Parathyroid adenoma (tissue), 2 donors: ENCODE measurements around the gene F7.

Experiments used
- H2AFZ ChIP-seq: fragments of 300-600 bp; sonication (generic); one replicate; pipeline ENCODE4 v1.7.0; 2017; ENCODE audit warnings: antibody characterized with exemption, mild to moderate bottlenecking
- H3K27ac ChIP-seq: fragments of 300-600 bp; sonication (generic); one replicate; pipeline ENCODE4 v1.7.0; 2017
- H3K27me3 ChIP-seq: fragments of 300-600 bp; sonication (generic); one replicate; pipeline ENCODE4 v1.7.0; 2017; ENCODE audit warnings: low read length; ENCODE audit not compliant: control insufficient read depth, insufficient read depth
- H3K36me3 ChIP-seq: fragments of 300-600 bp; sonication (generic); one replicate; pipeline ENCODE4 v1.7.0; 2017; ENCODE audit warnings: low read length; ENCODE audit not compliant: control insufficient read depth, insufficient read depth
- H3K4me1 ChIP-seq: fragments of 300-600 bp; sonication (generic); one replicate; pipeline ENCODE4 v1.7.0; 2017; ENCODE audit warnings: control low read depth
- H3K4me2 ChIP-seq: fragments of 300-600 bp; sonication (generic); one replicate; pipeline ENCODE4 v1.7.0; 2017; ENCODE audit warnings: low read length
- H3K4me3 ChIP-seq: fragments of 300-600 bp; sonication (generic); one replicate; pipeline ENCODE4 v1.7.0; 2017; ENCODE audit warnings: low read depth, low read length
- H3K79me2 ChIP-seq: fragments of 300-600 bp; sonication (generic); one replicate; pipeline ENCODE4 v1.7.0; 2017; ENCODE audit warnings: control low read depth
- H3K9ac ChIP-seq: fragments of 300-600 bp; sonication (generic); one replicate; pipeline ENCODE4 v1.7.0; 2017; ENCODE audit warnings: mild to moderate bottlenecking
- H3K9me3 ChIP-seq: fragments of 300-600 bp; sonication (generic); one replicate; pipeline ENCODE4 v1.7.0; 2017; ENCODE audit warnings: low read length; ENCODE audit not compliant: control insufficient read depth
- CTCF ChIP-seq: fragments of 300-600 bp; sonication (generic); IDR thresholded peaks from one replicate; pipeline ENCODE4 v1.7.0; 2017; ENCODE audit warnings: antibody characterized with exemption, mild to moderate bottlenecking
- donor health status: primary hyperparathyroidism.

F7 gene

GRCh38 chr13:113157206-113157928, 51.8 kb downstream of the F7 start:
- Histone ChIP-seq H3K4me3 (no peak overlapping the region), H3K9me3 (no peaks in the 10 kb centered on the region), H3K4me1 (no peaks in the 10 kb centered on the region), H2AFZ (no peak overlapping the region), H3K79me2 (no peaks in the 10 kb centered on the region), H3K4me2 (no peak overlapping the region), H3K27ac (no peak overlapping the region), H3K36me3 (no peaks in the 10 kb centered on the region), H3K27me3 (no peaks in the 10 kb centered on the region), H3K9ac (no peak overlapping the region)
- TF ChIP-seq CTCF, result no peak

- Histone ChIP-seq H3K4me3 (no peak within 1 kb of the TSS), H3K4me1 (no peaks in the 10 kb centered on the region), H3K9me3 (no peaks in the 10 kb centered on the region), H3K36me3 (no peaks in the 10 kb centered on the region), H3K79me2 (no peaks in the 10 kb centered on the region), H3K4me2 (no peak within 1 kb of the TSS), H3K27ac (no peak within 1 kb of the TSS), H3K27me3 (no peaks in the 10 kb centered on the region), H3K9ac (no peak within 1 kb of the TSS), H2AFZ (no peak within 1 kb of the TSS)
- no peak for TF ChIP-seq CTCF
These were observed 52.5 kb downstream of the F7 start, which contains the start of gene PROZ for GRCh38 chr13:113157929-113158747. TSS of gene PROZ (plus strand) at chr13:113158648. CDS start at chr13:113158661, 13 bp downstream.

GRCh38 chr13:113158946-113159345, 53.4 kb downstream of the F7 start:
- Histone ChIP-seq H3K9me3 (no peaks in the 10 kb centered on the region), H3K79me2 (no peaks in the 10 kb centered on the region), H3K27me3 (no peaks in the 10 kb centered on the region), H3K4me2 (no peak overlapping the region), H3K4me3 (no peak overlapping the region), H3K9ac (no peak overlapping the region), H3K36me3 (no peaks in the 10 kb centered on the region), H3K27ac (no peak overlapping the region), H2AFZ (no peak overlapping the region), H3K4me1 (no peaks in the 10 kb centered on the region)
- TF ChIP-seq CTCF, result no peak

GRCh38 chr13:113159701-113160100, 54.1 kb downstream of the F7 start:
- no peak for TF ChIP-seq CTCF
- H3K9ac ChIP-seq, result no peak overlapping the region

More at GRCh38 chr13:113159701-113160100, 54.1 kb downstream of the F7 start:
- H3K4me1 ChIP-seq, result no peaks in the 10 kb centered on the region
- H3K27ac ChIP-seq, result no peak overlapping the region
- H3K4me3 ChIP-seq, result no peak overlapping the region
- no peaks in the 10 kb centered on the region for H3K79me2 ChIP-seq
- H2AFZ ChIP-seq, result no peak overlapping the region
- no peaks in the 10 kb centered on the region for H3K36me3 ChIP-seq
- no peaks in the 10 kb centered on the region for H3K9me3 ChIP-seq
- H3K27me3 ChIP-seq, result no peaks in the 10 kb centered on the region
- no peak overlapping the region for H3K4me2 ChIP-seq
